HG03442 (cell line): Measurements from ENCODE around the gene CELF2.

ENCODE experiments used
- ATAC-seq: cut with Tn5 transposase; IDR thresholded peaks from one replicate; pipeline ENCODE4 v1.9.1; 2021; ENCODE audit warnings: mild to moderate bottlenecking, moderate library complexity; ENCODE audit not compliant: unreplicated experiment

CELF2 gene

GRCh38 chr10:11262494-11263345 lies 245.0 kb downstream of the CELF2 start:
- ATAC-seq: no peak

GRCh38 chr10:11263767-11264166 lies 246.1 kb downstream of the CELF2 start:
- no peak for ATAC-seq

GRCh38 chr10:11264296-11265048 lies 246.8 kb downstream of the CELF2 start:
- no peak for ATAC-seq

- ATAC-seq: no peak
Measured at GRCh38 chr10:11265484-11265883, 247.8 kb downstream of the CELF2 start.

- ATAC-seq: no peak
Measured at GRCh38 chr10:11266426-11266825, 248.8 kb downstream of the CELF2 start.

- peak; percentile 72 for ATAC-seq
Measured at GRCh38 chr10:11270135-11270857, 252.6 kb downstream of the CELF2 start.

- no peak for ATAC-seq
Measured at GRCh38 chr10:11270858-11271179, 253.1 kb downstream of the CELF2 start.

GRCh38 chr10:11272915-11273389 lies 255.3 kb downstream of the CELF2 start:
- ATAC-seq: peak; percentile 65

- ATAC-seq: no peak
Measured at GRCh38 chr10:11274452-11274851, 256.8 kb downstream of the CELF2 start.

GRCh38 chr10:11275651-11276050 lies 258.0 kb downstream of the CELF2 start:
- no peak for ATAC-seq

- no peak for ATAC-seq
Measured at GRCh38 chr10:11276449-11276990, 258.8 kb downstream of the CELF2 start.

GRCh38 chr10:11279314-11279713 lies 261.6 kb downstream of the CELF2 start:
- ATAC-seq: no peak

- no peak for ATAC-seq
Measured at GRCh38 chr10:11280187-11280932, 262.7 kb downstream of the CELF2 start.

- no peak for ATAC-seq
Measured at GRCh38 chr10:11282156-11282555, 264.5 kb downstream of the CELF2 start.

- no peak for ATAC-seq
Measured at GRCh38 chr10:11282661-11283060, 265.0 kb downstream of the CELF2 start.

- no peak for ATAC-seq
Measured at GRCh38 chr10:11284291-11285085, 266.8 kb downstream of the CELF2 start.

GRCh38 chr10:11285171-11285570 lies 267.5 kb downstream of the CELF2 start:
- ATAC-seq: no peak

GRCh38 chr10:11286261-11286852 lies 268.7 kb downstream of the CELF2 start:
- peak; percentile 94 for ATAC-seq

- ATAC-seq: no peak
Measured at GRCh38 chr10:11288302-11288701, 270.6 kb downstream of the CELF2 start.
